Heart left ventricle (tissue), 13 donors: ENCODE data around the gene GRB7.

Experiments
- CTCF ChIP-seq, 12 donors: fragments of 200-600 bp; sonication (generic) in 4 of 12; IDR thresholded peaks; one replicate each; pipeline versions ENCODE4 v1.5.0 to v1.8.0; 2018 to 2022; ENCODE audit warnings: antibody characterized with exemption in 12 of 12, mild to moderate bottlenecking in 5 of 12
- POLR2A ChIP-seq, 2 donors: fragments of 450-650 bp; IDR thresholded peaks; one replicate each; pipeline ENCODE4 v1.6.1; 2017; ENCODE audit warnings: antibody characterized with exemption in 2 of 2, mild to moderate bottlenecking in 2 of 2, moderate library complexity in 2 of 2
- donor health status: ischemic (EF 13 %, LVEDD 7.1; RV severe dilation, severe dysfunction).
- donor health status: DM: no; HTN: yes; CAD: no.
- donor health status: DM: no; HTN: no; CAD: no.
- donor health status: ischemic (EF 25% LVEDD 6.9; RV normal size, moderate dysfunction).
- donor health status: ischemic (EF 25% LVEDD 5.7; RV mildly dilated, moderate dysfunction).
- donor health status: ischemic (EF 35%, LVEDD 5.7; RV mildly dilated, moderate dysfunction).
- donor health status: nonischemic (EF 11% LVEDD 7.7; RV severe dilation, severe dysfunction).
- donor health status: DM: yes; HTN: yes; CAD: no.
- donor health status: PGD.
- donor health status: ischemic (EF 29% LVEDD 5.4; RV normal size, mild dysfunction).
- donor health status: nonischemic (EF 23%, LVEDD 6.1; RV moderate dilation, normal function).

GRCh38 chr17:39709319-39709997 lies 28.3 kb upstream of the GRB7 start:
- TF ChIP-seq CTCF (IDR thresholded peaks at IDR 0.05) (no peak), POLR2A (IDR thresholded peaks at IDR 0.05) (no peak)
